CD14-positive monocyte (primary cell): ENCODE measurements around the gene DEGS2. TPM values are rescaled to one million over a fixed set of nuclear protein-coding genes. Genes with fewer than 3 reads are reported as not detected.

Experiments used
- DNase-seq, 3 donors: peaks; one replicate each; pipeline ENCODE4 v3.0.0-alpha.2; 2011 to 2022
- H2AFZ ChIP-seq: 2 replicates; pipeline ENCODE4 v1.6.0; 2012; ENCODE audit warnings: mild to moderate bottlenecking, low read depth, low read length, inconsistent platforms; ENCODE audit not compliant: insufficient read depth, poor library complexity, severe bottlenecking
- H3K27ac ChIP-seq, 2 donors: 1 replicate in 1 of 2; 2 replicates in 1 of 2; pipeline ENCODE4 v1.5.1; 2012 to 2013; ENCODE audit warnings: low read length in 2 of 2, control low read depth in 1 of 2, inconsistent platforms in 1 of 2, low read depth in 1 of 2, mild to moderate bottlenecking in 1 of 2
- H3K27me3 ChIP-seq, 2 donors: one replicate each; pipeline versions ENCODE4 v1.6.0 to v1.6.1; 2011 to 2013; ENCODE audit warnings: low read length in 2 of 2; ENCODE audit not compliant: control insufficient read depth in 2 of 2, insufficient read depth in 2 of 2
- H3K36me3 ChIP-seq, 2 donors: replicated peaks in 1 of 2; 1 replicate in 1 of 2; 2 replicates in 1 of 2; pipeline versions ENCODE4 v1.5.1 to v1.6.1; 2012 to 2013; ENCODE audit warnings: low read length in 2 of 2, control low read depth in 1 of 2, inconsistent platforms in 1 of 2, mild to moderate bottlenecking in 1 of 2; ENCODE audit not compliant: insufficient read depth in 2 of 2, control insufficient read depth in 1 of 2
- H3K4me1 ChIP-seq, 2 donors: 1 replicate in 1 of 2; 2 replicates in 1 of 2; pipeline versions ENCODE4 v1.5.1 to v1.6.1; 2012 to 2013; ENCODE audit warnings: low read length in 2 of 2, control low read depth in 1 of 2, inconsistent platforms in 1 of 2, mild to moderate bottlenecking in 1 of 2, moderate library complexity in 1 of 2; ENCODE audit not compliant: insufficient read depth in 2 of 2, control insufficient read depth in 1 of 2
- H3K4me2 ChIP-seq: replicated peaks from 2 replicates; pipeline ENCODE3; 2012; ENCODE audit warnings: low read length, moderate library complexity, mild to moderate bottlenecking; ENCODE audit not compliant: poor library complexity, severe bottlenecking; ENCODE audit errors: extremely low read depth
- H3K4me3 ChIP-seq, 3 experiments: fragments of 200-600 bp in 1 of 3; sonication (generic) in 1 of 3; replicated peaks in 1 of 3; 1 replicate in 2 of 3; 2 replicates in 1 of 3; pipeline ENCODE4 v1.5.1; 2011 to 2013; ENCODE audit warnings: low read length in 3 of 3, mild to moderate bottlenecking in 3 of 3, control low read depth in 2 of 3, low read depth in 2 of 3, inconsistent platforms in 1 of 3, moderate library complexity in 1 of 3
- H3K79me2 ChIP-seq: 2 replicates; pipeline ENCODE4 v1.6.0; 2012; ENCODE audit warnings: mild to moderate bottlenecking, control low read depth, inconsistent platforms, low read length, moderate library complexity; ENCODE audit not compliant: insufficient read depth
- H3K9ac ChIP-seq: 2 replicates; pipeline ENCODE4 v1.6.0; 2017; ENCODE audit warnings: low read length, mild to moderate bottlenecking; ENCODE audit not compliant: insufficient read depth, poor library complexity, severe bottlenecking
- H3K9me3 ChIP-seq, 2 donors: replicated peaks in 1 of 2; 1 replicate in 1 of 2; 2 replicates in 1 of 2; pipeline versions ENCODE4 v1.5.1 to v1.6.1; 2012 to 2013; ENCODE audit warnings: low read length in 2 of 2, control low read depth in 1 of 2; ENCODE audit not compliant: control insufficient read depth in 1 of 2, insufficient read depth in 1 of 2
- H4K20me1 ChIP-seq: 2 replicates; pipeline ENCODE4 v1.6.0; 2012; ENCODE audit warnings: mild to moderate bottlenecking, low read length, control low read depth, moderate library complexity; ENCODE audit not compliant: insufficient read depth
- H3K27ac Mint-ChIP-seq, 7 donors: one replicate each; pipeline ENCODE4 v1.8.0; 2020; ENCODE audit warnings: mild to moderate bottlenecking in 7 of 7, mixed read lengths in 7 of 7, moderate library complexity in 6 of 7, inconsistent platforms in 2 of 7
- H3K27me3 Mint-ChIP-seq, 3 donors: one replicate each; pipeline ENCODE4 v1.8.0; 2021 to 2022; ENCODE audit warnings: low read depth in 3 of 3, mild to moderate bottlenecking in 3 of 3, mixed read lengths in 3 of 3, moderate library complexity in 3 of 3, inconsistent platforms in 1 of 3
- H3K36me3 Mint-ChIP-seq, 2 donors: one replicate each; pipeline ENCODE4 v1.8.0; 2020; ENCODE audit warnings: mixed read lengths in 2 of 2, inconsistent platforms in 1 of 2, mild to moderate bottlenecking in 1 of 2
- H3K4me1 Mint-ChIP-seq: one replicate; pipeline ENCODE4 v1.8.0; 2020; ENCODE audit warnings: mild to moderate bottlenecking, mixed read lengths
- H3K4me3 Mint-ChIP-seq, 2 donors: one replicate each; pipeline ENCODE4 v1.8.0; 2020; ENCODE audit warnings: mild to moderate bottlenecking in 2 of 2, mixed read lengths in 2 of 2, moderate library complexity in 1 of 2
- H3K9me3 Mint-ChIP-seq, 7 donors: one replicate each; pipeline ENCODE4 v1.8.0; 2020 to 2022; ENCODE audit warnings: mixed read lengths in 7 of 7, mild to moderate bottlenecking in 6 of 7, moderate library complexity in 6 of 7, inconsistent platforms in 2 of 7
- CTCF ChIP-seq: fragments of 200-600 bp; IDR thresholded peaks from one replicate; pipeline ENCODE4 v1.8.0; 2022; ENCODE audit warnings: antibody characterized with exemption, mild to moderate bottlenecking
- WGBS: methylation state at CpG from one replicate; pipeline ENCODE4 v1.1.5; 2013; ENCODE audit warnings: missing lambda C conversion rate; ENCODE audit not compliant: insufficient coverage; 5-methylcytosine and 5-hydroxymethylcytosine counted together
- intact Hi-C, 2 donors: fragments of 100-400 bp; cut with micrococcal nuclease; formaldehyde crosslinking; loops; one replicate each; pipeline versions ENCODE4 v1.15.0 to v1.15.1; 2023
- polyA plus RNA-seq, 3 donors: library from polyadenylated mRNA; depleted of rRNA in 1 of 3; unstranded in 2 of 3; stranded (reverse) in 1 of 3; fragments of 300-500 nt in 2 of 3; fragments of >200 nt in 1 of 3; fragmentation: Illumina TruSeq in 2 of 3; gene quantifications; 1 replicate in 2 of 3; 2 replicates in 1 of 3; pipeline ENCODE4 v1.2.3, GENCODE V29; 2012 to 2021

DEGS2 gene
- polyA plus RNA-seq, 3 donors, result 0.07 to 0.36 TPM; not detected in 1

GRCh38 chr14:100173353-100173752, 13.9 kb upstream of the DEGS2 start:
- TF ChIP-seq CTCF, result no peak
- Histone ChIP-seq H2AFZ (no peak overlapping the region), H3K36me3 (no peaks in the 10 kb centered on the region), H3K79me2 (no peaks in the 10 kb centered on the region), H3K27me3 (no peaks in the 10 kb centered on the region), H3K4me2 (no peak overlapping the region), H4K20me1 (no peaks in the 10 kb centered on the region), H3K4me1 (peaks cover 2 to 4% of the 10 kb centered on the region in 2 donors), H3K9me3 (no peaks in the 10 kb centered on the region), H3K9ac (no peak overlapping the region), H3K27ac (no peak overlapping the region), H3K4me3 (no peak overlapping the region)
- no peak overlapping the region for H3K27ac Mint-ChIP-seq
- 94% methylated on average over 5 of the region's 7 CpGs for WGBS
- peaks cover 2 to 7% (median 5%) of the 10 kb centered on the region in 3 donors for H3K27me3 Mint-ChIP-seq
- intact Hi-C loops, result no loop called here
- H3K4me3 Mint-ChIP-seq, result no peak overlapping the region
- peaks cover 0 to 2% (median 0%) of the 10 kb centered on the region in 7 donors for H3K9me3 Mint-ChIP-seq
- peaks cover 3% of the 10 kb centered on the region for H3K4me1 Mint-ChIP-seq
- H3K36me3 Mint-ChIP-seq, result no peaks in the 10 kb centered on the region
- no peak for DNase-seq

GRCh38 chr14:100172811-100173210, 13.4 kb upstream of the DEGS2 start:
- peaks cover 3% of the 10 kb centered on the region for H3K4me1 Mint-ChIP-seq

More at GRCh38 chr14:100172811-100173210, 13.4 kb upstream of the DEGS2 start:
- no peaks in the 10 kb centered on the region for H3K27me3 ChIP-seq
- no peak overlapping the region for H3K27ac ChIP-seq
- no peak overlapping the region for H3K27ac Mint-ChIP-seq
- no peak overlapping the region for H3K9ac ChIP-seq
- H3K9me3 Mint-ChIP-seq, result peaks cover 0 to 2% (median 0%) of the 10 kb centered on the region in 7 donors
- peaks cover 6 to 8% of the 10 kb centered on the region in 2 donors for H3K4me1 ChIP-seq
- no peak for DNase-seq
- intact Hi-C loops, result no loop called here
- H2AFZ ChIP-seq, result no peak overlapping the region
- no peaks in the 10 kb centered on the region for H3K36me3 ChIP-seq
- no peaks in the 10 kb centered on the region for H3K79me2 ChIP-seq
- peaks cover 2 to 7% (median 5%) of the 10 kb centered on the region in 3 donors for H3K27me3 Mint-ChIP-seq
- H4K20me1 ChIP-seq, result no peaks in the 10 kb centered on the region
- WGBS, result 86% methylated on average over 2 of the region's 5 CpGs
- H3K4me3 ChIP-seq, result no peak overlapping the region
- H3K9me3 ChIP-seq, result no peaks in the 10 kb centered on the region
- no peak overlapping the region for H3K4me3 Mint-ChIP-seq
- H3K4me2 ChIP-seq, result no peak overlapping the region
- H3K36me3 Mint-ChIP-seq, result no peaks in the 10 kb centered on the region
- no peak for TF ChIP-seq CTCF
